GM06990 (cell line): Measurements from ENCODE around the gene LMF1.

ENCODE experiments used
- DNase-seq: peaks from one replicate; pipeline ENCODE4 v3.0.0-alpha.2; 2011; ENCODE audit not compliant: insufficient read length; ENCODE audit errors: extremely low read depth
- H3K27me3 ChIP-seq: replicated peaks from 2 replicates; pipeline ENCODE4 v1.6.0; 2011; ENCODE audit warnings: low read length; ENCODE audit not compliant: control insufficient read depth, insufficient read depth
- H3K36me3 ChIP-seq: 2 replicates; pipeline ENCODE4 v1.5.1; 2011; ENCODE audit warnings: low read length; ENCODE audit not compliant: control insufficient read depth, insufficient read depth
- H3K4me3 ChIP-seq: replicated peaks from 2 replicates; pipeline ENCODE4 v1.5.1; 2011; ENCODE audit warnings: low read depth, mild to moderate bottlenecking, control low read depth, low read length
- CTCF ChIP-seq: IDR thresholded peaks from 2 replicates; pipeline ENCODE4 v1.5.1; 2011; ENCODE audit warnings: low read length, control low read depth, mild to moderate bottlenecking, inconsistent platforms; ENCODE audit not compliant: insufficient read depth, poor library complexity, severe bottlenecking

The LMF1 gene

GRCh38 chr16:833411-833810 is 137.4 kb downstream of the LMF1 start:
- DNase-seq = no peak
- Histone ChIP-seq H3K36me3 (no peaks in the 10 kb centered on the region), H3K4me3 (no peak overlapping the region), H3K27me3 (no peaks in the 10 kb centered on the region)
- TF ChIP-seq CTCF = no peak

GRCh38 chr16:832652-833336 is 138.0 kb downstream of the LMF1 start:
- H3K27me3 ChIP-seq = no peaks in the 10 kb centered on the region
- DNase-seq = no peak
- no peak for TF ChIP-seq CTCF
- no peaks in the 10 kb centered on the region for H3K36me3 ChIP-seq
- no peak overlapping the region for H3K4me3 ChIP-seq

- no peak for DNase-seq
- no peaks in the 10 kb centered on the region for H3K36me3 ChIP-seq
- no peak for TF ChIP-seq CTCF
- no peaks in the 10 kb centered on the region for H3K27me3 ChIP-seq
- H3K4me3 ChIP-seq = no peak overlapping the region
Observed at GRCh38 chr16:831571-832413, 139.0 kb downstream of the LMF1 start.

GRCh38 chr16:830871-831570 is 139.8 kb downstream of the LMF1 start:
- Histone ChIP-seq H3K27me3 (no peaks in the 10 kb centered on the region), H3K4me3 (no peak overlapping the region), H3K36me3 (no peaks in the 10 kb centered on the region)
- no peak for TF ChIP-seq CTCF
- DNase-seq = no peak

GRCh38 chr16:830107-830870 is 140.5 kb downstream of the LMF1 start:
- no peak for TF ChIP-seq CTCF
- Histone ChIP-seq H3K4me3 (no peak overlapping the region), H3K27me3 (no peaks in the 10 kb centered on the region), H3K36me3 (no peaks in the 10 kb centered on the region)
- DNase-seq = no peak
